ENCODE results near the gene COX20.

COX20 gene

DNA sequence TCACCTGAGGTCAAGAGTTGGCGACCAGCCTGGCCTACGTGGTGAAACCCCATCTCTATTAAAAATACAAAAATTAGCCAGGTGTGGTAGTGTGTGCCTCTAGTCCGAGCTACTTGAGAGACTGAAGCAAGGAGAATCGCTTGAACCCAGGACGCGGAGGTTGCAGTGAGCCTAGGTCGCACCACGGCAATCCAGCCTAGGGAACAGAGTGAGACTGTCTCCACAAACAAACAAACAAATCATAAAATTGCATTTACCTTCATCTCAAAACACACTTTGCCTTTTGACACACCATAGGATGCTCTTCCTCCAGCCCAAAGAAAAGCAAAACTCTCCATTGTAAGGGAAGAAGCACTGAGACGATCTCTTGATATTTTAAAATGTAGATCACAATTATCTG is 24.6 kb downstream of the COX20 start:
- H3K4me3 ChIP-seq (ENCODE audit: low read length): no peak overlapping the region
- H3K27me3 ChIP-seq (ENCODE audit: control insufficient read depth, insufficient read depth, low read length): no peaks in the 10 kb centered on the region
- H3K4me1 ChIP-seq (ENCODE audit: control insufficient read depth, insufficient read depth, low read length): peaks cover 24% of the 10 kb centered on the region
- H3K9me3 ChIP-seq (ENCODE audit: control insufficient read depth, low read length): no peaks in the 10 kb centered on the region
- H3K9ac ChIP-seq (ENCODE audit: low read length): no peak overlapping the region
- peaks cover 3% of the 10 kb centered on the region for H3K36me3 ChIP-seq (ENCODE audit: control insufficient read depth, insufficient read depth, low read length)

DNA sequence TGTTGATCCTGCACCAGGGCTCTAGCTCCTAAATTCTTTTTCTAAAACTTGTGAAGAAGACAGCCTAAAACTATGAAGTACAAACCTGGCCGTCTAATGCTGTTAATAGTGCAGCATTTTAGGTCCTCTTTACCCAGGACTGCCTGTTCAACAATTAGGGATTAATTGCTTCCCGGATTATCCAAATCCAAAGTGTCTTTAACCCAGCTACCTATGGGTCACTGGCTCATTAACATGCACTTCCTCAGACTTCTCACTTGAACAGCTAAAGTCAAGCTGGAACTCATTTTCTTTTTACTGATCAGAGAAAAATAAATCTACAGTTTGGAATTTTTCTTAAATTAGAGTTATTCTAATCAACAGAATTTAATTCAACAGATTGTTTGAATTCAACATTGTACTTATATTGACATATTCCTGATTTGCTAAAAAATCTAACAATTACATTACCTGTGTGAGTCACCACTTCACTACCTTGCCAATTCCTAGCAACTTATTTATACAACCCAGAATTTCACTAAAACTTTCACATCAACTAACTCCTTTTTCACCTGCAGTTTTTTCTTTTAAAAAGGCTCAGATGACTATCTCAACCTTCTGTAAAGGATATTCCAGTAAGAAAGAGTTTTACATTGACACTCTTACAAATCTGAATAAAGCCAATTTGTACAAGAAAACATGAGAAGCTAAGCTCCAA is 25.6 kb downstream of the COX20 start:
- H3K36me3 ChIP-seq (ENCODE audit: control insufficient read depth, insufficient read depth, low read length): peaks cover 3% of the 10 kb centered on the region
- no peaks in the 10 kb centered on the region for H3K27me3 ChIP-seq (ENCODE audit: control insufficient read depth, insufficient read depth, low read length)
- peaks cover 28% of the 10 kb centered on the region for H3K4me1 ChIP-seq (ENCODE audit: control insufficient read depth, insufficient read depth, low read length)

GRCh38 chr1:244861683-244862082 is 26.2 kb downstream of the COX20 start:
- Histone ChIP-seq H3K4me3 (ENCODE audit: low read length) (no peak overlapping the region), H3K27me3 (ENCODE audit: control insufficient read depth, insufficient read depth, low read length) (no peaks in the 10 kb centered on the region), H3K36me3 (ENCODE audit: control insufficient read depth, insufficient read depth, low read length) (peaks cover 3% of the 10 kb centered on the region), H3K4me1 (ENCODE audit: control insufficient read depth, insufficient read depth, low read length) (peaks cover 28% of the 10 kb centered on the region), H3K9ac (ENCODE audit: low read length) (peak overlapping the region; percentile 22), H3K9me3 (ENCODE audit: control insufficient read depth, low read length) (no peaks in the 10 kb centered on the region)

More for the DNA sequence above, 25.6 kb downstream of the COX20 start:
- Histone ChIP-seq H3K4me3 (ENCODE audit: low read length) (no peak overlapping the region), H3K9me3 (ENCODE audit: control insufficient read depth, low read length) (no peaks in the 10 kb centered on the region), H3K9ac (ENCODE audit: low read length) (peak overlapping the region; percentile 22)

DNA sequence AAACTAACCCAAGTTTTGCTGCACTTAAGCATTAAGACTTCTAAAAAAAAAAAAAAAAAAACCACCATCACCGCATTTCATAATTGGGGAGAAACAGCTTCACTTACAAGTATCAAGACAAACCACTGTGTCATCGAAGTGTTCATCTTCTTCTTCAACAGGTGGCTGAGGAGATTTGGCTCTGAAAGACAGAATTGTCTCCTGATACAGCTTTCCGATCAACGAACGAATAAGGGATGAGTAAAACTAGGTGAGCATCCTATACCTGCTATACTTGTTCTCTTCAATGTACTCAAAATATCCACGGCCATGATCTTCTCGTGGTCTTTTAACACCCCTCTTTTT is 26.9 kb downstream of the COX20 start:
- H3K27me3 ChIP-seq (ENCODE audit: control insufficient read depth, insufficient read depth, low read length): no peaks in the 10 kb centered on the region
- H3K9me3 ChIP-seq (ENCODE audit: control insufficient read depth, low read length): no peaks in the 10 kb centered on the region
- peak overlapping the region; percentile 38 for H3K4me3 ChIP-seq (ENCODE audit: low read length)
- H3K4me1 ChIP-seq (ENCODE audit: control insufficient read depth, insufficient read depth, low read length): peaks cover 28% of the 10 kb centered on the region
- peak overlapping the region; percentile 54 for H3K9ac ChIP-seq (ENCODE audit: low read length)
- peaks cover 3% of the 10 kb centered on the region for H3K36me3 ChIP-seq (ENCODE audit: control insufficient read depth, insufficient read depth, low read length)

- peaks cover 28% of the 10 kb centered on the region for H3K4me1 ChIP-seq (ENCODE audit: control insufficient read depth, insufficient read depth, low read length)
- H3K36me3 ChIP-seq (ENCODE audit: control insufficient read depth, insufficient read depth, low read length): peaks cover 2% of the 10 kb centered on the region
- H3K9me3 ChIP-seq (ENCODE audit: control insufficient read depth, low read length): no peaks in the 10 kb centered on the region
- peak overlapping the region; percentile 97 for H3K9ac ChIP-seq (ENCODE audit: low read length)
- H3K4me3 ChIP-seq (ENCODE audit: low read length): peak overlapping the region; percentile 89
- no peaks in the 10 kb centered on the region for H3K27me3 ChIP-seq (ENCODE audit: control insufficient read depth, insufficient read depth, low read length)
Measured at GRCh38 chr1:244862699-244863490, 27.4 kb downstream of the COX20 start.

DNA sequence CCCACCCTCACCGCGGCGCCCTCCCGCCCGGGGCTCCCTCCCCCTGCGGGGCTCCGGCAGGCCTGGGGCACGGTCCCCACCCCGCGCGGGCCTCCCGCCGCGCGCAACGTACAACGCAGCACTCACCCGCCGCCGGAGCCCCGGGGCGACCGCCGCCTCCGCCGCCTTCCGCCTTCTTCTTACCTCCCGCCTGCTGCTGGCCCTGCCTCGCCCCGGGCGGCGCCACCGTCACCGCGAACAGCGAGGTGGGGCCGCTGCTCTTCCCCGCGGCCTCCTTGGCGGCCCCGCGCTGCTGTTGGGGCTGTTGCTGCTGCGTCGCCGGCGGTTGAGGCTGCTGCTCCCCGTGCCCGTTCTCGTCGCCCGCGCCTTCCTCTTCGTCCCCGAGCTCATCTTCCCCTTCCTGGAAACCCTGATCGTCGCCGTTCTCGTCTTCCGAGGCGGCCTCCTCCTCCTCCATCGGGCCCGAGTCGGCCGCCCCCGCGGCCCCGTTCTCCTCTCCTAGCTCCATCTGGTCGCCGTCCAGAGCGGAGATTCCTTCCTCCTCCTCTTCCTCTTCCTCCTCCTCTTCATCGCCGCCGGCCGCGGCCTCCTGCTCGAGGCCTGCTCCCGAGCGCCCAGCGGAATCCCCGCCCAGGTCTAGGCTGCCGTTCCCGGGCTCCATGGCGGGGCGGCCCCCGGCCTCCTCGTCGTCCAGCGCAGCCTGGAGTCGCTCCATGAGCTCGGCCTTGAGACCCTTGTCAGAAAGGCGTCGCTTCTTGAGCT is 28.2 kb downstream of the COX20 start:
- no peaks in the 10 kb centered on the region for H3K9me3 ChIP-seq (ENCODE audit: control insufficient read depth, low read length)
- H3K4me3 ChIP-seq (ENCODE audit: low read length): peak overlapping the region; percentile 89
- H3K9ac ChIP-seq (ENCODE audit: low read length): peak overlapping the region; percentile 97
- H3K36me3 ChIP-seq (ENCODE audit: control insufficient read depth, insufficient read depth, low read length): no peaks in the 10 kb centered on the region
- peaks cover 28% of the 10 kb centered on the region for H3K4me1 ChIP-seq (ENCODE audit: control insufficient read depth, insufficient read depth, low read length)
- no peaks in the 10 kb centered on the region for H3K27me3 ChIP-seq (ENCODE audit: control insufficient read depth, insufficient read depth, low read length)

DNA sequence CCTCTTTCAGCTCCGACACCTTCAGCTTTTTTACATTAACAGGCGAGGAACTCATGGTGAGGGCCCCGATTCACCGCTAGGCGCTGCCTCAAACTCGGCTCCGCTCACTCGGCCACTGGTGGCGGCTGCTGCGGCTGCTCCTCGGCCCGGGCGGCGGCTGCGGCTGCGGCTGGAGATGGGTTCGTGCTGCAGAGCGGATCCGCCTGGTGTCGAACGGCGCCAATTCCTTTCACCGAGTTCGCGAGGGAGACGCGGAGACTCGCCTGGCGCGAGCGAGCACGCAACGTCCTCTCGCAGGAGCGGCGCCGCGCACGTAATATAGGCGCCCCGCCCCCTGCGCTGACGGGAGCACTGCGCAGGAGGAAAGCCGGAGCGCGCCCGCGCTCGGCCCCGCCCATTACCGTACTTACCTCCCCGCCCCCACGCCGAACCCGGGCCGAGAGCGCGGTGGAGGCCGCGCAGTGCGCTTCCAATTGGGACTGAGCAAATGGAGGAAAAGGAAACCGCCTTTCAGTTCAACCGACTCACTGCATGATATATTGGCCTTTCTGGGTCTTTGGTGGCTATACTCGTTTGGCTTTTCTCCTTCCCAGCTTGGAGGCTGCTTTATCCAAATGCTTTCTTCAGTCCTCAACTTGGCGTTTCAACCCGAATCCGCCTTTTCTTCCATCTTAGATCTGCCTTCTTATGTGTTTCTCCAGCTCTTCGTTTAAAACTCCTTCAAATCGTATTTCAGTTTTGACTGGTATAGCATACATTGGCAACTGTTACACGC is 29.0 kb downstream of the COX20 start, which contains the start of gene HNRNPU:
Gene HNRNPU (minus strand): TSS at position 291 of the 775 bp plus-strand sequence. CDS start 236 bp downstream, at position 55.
- Histone ChIP-seq H3K36me3 (ENCODE audit: control insufficient read depth, insufficient read depth, low read length) (no peaks in the 10 kb centered on the region), H3K9ac (ENCODE audit: low read length) (peak within 1 kb of the TSS; percentile 97), H3K4me3 (ENCODE audit: low read length) (peak within 1 kb of the TSS; percentile 89), H3K27me3 (ENCODE audit: control insufficient read depth, insufficient read depth, low read length) (no peaks in the 10 kb centered on the region), H3K4me1 (ENCODE audit: control insufficient read depth, insufficient read depth, low read length) (peaks cover 28% of the 10 kb centered on the region), H3K9me3 (ENCODE audit: control insufficient read depth, low read length) (no peaks in the 10 kb centered on the region)

- H3K9me3 ChIP-seq (ENCODE audit: control insufficient read depth, low read length): no peaks in the 10 kb centered on the region
- H3K4me1 ChIP-seq (ENCODE audit: control insufficient read depth, insufficient read depth, low read length): peaks cover 23% of the 10 kb centered on the region
- no peaks in the 10 kb centered on the region for H3K36me3 ChIP-seq (ENCODE audit: control insufficient read depth, insufficient read depth, low read length)
- no peaks in the 10 kb centered on the region for H3K27me3 ChIP-seq (ENCODE audit: control insufficient read depth, insufficient read depth, low read length)
- H3K9ac ChIP-seq (ENCODE audit: low read length): peak overlapping the region; percentile 97
- H3K4me3 ChIP-seq (ENCODE audit: low read length): peak overlapping the region; percentile 58
Measured at GRCh38 chr1:244865028-244865371, 29.5 kb downstream of the COX20 start.

GRCh38 chr1:244865820-244866219 is 30.4 kb downstream of the COX20 start:
- no peaks in the 10 kb centered on the region for H3K27me3 ChIP-seq (ENCODE audit: control insufficient read depth, insufficient read depth, low read length)
- H3K4me3 ChIP-seq (ENCODE audit: low read length): no peak overlapping the region
- H3K9ac ChIP-seq (ENCODE audit: low read length): no peak overlapping the region

DNA sequence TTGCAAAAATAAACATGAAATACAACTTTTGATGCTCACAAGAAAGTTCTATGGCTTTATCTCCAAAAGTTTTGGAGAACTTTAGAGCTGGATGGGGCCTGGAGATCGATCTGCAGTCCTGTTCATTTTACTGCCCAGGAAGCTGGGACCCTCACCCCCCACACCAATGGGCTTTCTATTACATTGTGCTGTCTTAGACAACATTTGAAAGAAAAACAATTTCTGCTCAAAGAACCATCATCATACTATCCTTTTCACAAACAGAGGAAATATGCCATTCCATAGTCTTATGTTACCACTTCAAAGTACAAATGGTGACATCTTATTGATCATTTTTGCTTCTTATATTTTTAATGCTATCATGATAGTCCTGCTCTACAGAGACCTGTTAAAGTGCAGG is 30.9 kb downstream of the COX20 start:
- H3K4me3 ChIP-seq (ENCODE audit: low read length): no peak overlapping the region
- no peak overlapping the region for H3K9ac ChIP-seq (ENCODE audit: low read length)
- H3K9me3 ChIP-seq (ENCODE audit: control insufficient read depth, low read length): no peaks in the 10 kb centered on the region
- no peaks in the 10 kb centered on the region for H3K36me3 ChIP-seq (ENCODE audit: control insufficient read depth, insufficient read depth, low read length)
- no peaks in the 10 kb centered on the region for H3K27me3 ChIP-seq (ENCODE audit: control insufficient read depth, insufficient read depth, low read length)
- peaks cover 10% of the 10 kb centered on the region for H3K4me1 ChIP-seq (ENCODE audit: control insufficient read depth, insufficient read depth, low read length)

More at GRCh38 chr1:244865820-244866219, 30.4 kb downstream of the COX20 start:
- no peaks in the 10 kb centered on the region for H3K9me3 ChIP-seq (ENCODE audit: control insufficient read depth, low read length)
- H3K4me1 ChIP-seq (ENCODE audit: control insufficient read depth, insufficient read depth, low read length): peaks cover 16% of the 10 kb centered on the region
- H3K36me3 ChIP-seq (ENCODE audit: control insufficient read depth, insufficient read depth, low read length): no peaks in the 10 kb centered on the region

GRCh38 chr1:244868484-244869363 is 33.3 kb downstream of the COX20 start:
- Histone ChIP-seq H3K4me3 (ENCODE audit: low read length) (no peak overlapping the region), H3K9me3 (ENCODE audit: control insufficient read depth, low read length) (no peaks in the 10 kb centered on the region), H3K4me1 (ENCODE audit: control insufficient read depth, insufficient read depth, low read length) (peaks cover 6% of the 10 kb centered on the region), H3K27me3 (ENCODE audit: control insufficient read depth, insufficient read depth, low read length) (no peaks in the 10 kb centered on the region), H3K9ac (ENCODE audit: low read length) (no peak overlapping the region), H3K36me3 (ENCODE audit: control insufficient read depth, insufficient read depth, low read length) (no peaks in the 10 kb centered on the region)

Data from mucosa of stomach (tissue), 1 donor.